ENCODE results near the gene ATP8B4.
A peak's percentile ranks its signal among the peaks of the same experiment; 100 is the strongest.

ATP8B4 gene

DNA sequence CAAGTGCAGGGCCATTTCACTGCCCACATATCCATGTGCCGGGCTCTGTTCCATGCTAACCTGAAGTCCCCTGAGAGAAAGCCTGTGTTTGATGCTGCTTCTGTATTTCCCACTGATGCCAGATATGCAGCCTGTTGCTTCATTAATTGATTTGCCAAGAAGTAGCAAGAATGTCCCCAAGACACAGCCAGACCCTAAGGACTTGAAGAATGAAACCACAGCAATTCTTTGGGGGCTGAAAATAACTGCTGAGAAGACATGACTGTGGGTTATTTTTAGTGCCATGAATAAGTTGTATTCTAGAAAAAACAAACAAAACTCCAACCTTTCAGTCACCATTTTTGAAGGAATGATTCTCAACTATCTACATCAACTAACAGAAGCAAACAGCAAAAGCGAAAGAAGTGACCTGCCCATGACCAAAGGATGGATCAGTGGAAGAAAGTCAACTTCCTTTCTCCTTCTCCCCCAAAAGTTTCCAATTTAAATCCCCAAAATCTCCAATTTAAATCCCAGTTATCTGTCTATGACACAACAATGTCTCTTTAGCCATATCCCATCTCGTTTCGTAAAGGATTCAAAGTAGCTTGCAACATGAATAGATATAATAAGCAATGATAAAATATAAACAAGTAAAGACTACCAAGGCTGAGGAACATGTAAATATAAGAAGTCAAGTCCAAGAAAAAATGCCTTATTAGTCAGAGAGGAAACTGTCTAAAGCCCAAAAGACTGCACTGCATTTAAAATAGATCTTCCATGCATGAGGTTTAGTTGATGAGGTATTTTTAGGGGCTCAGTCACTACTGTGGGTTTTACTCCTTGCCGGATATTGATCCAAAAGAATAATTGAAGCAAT, 271.4 kb downstream of the ATP8B4 start:
- peaks cover 0 to 10% of the 10 kb centered on the region in 2 donors for H3K36me3 ChIP-seq (ENCODE audit: control insufficient read depth in 1 of 2, insufficient read depth in 2 of 2, low read length in 2 of 2)
- H3K27me3 ChIP-seq (ENCODE audit: low read depth, low read length) = no peaks in the 10 kb centered on the region
- H3K4me3 ChIP-seq (ENCODE audit: low read depth in 1 of 2, low read length in 2 of 2) = no peak overlapping the region
- peak overlapping the region; percentile 61 for H3K27ac ChIP-seq (ENCODE audit: low read length)
- peaks cover 0 to 5% of the 10 kb centered on the region in 2 donors for H3K4me1 ChIP-seq (ENCODE audit: control insufficient read depth in 1 of 2, insufficient read depth in 2 of 2, low read length in 2 of 2)
- H3K9me3 ChIP-seq (ENCODE audit: control insufficient read depth in 1 of 2, low read length in 2 of 2) = no peaks in the 10 kb centered on the region

DNA sequence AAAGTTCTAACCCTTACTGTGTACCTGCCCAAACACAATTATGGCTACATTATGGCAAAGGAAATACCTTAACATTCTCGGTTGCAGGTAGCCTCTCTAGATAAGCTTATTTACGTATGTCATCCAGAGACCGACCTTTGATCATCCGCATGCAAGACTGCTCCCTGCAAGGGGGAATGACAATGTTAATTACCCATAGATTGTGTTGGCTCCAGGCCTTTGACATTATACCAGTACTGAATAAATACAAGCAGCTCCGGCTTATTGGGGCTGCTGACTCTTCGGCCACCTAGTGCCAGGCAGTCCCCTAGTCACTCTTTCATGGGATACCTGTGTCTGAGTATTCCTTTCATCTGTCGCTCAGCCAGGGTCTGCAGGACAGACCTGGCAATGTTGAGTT, 274.6 kb downstream of the ATP8B4 start:
- no peak overlapping the region for H3K4me3 ChIP-seq (ENCODE audit: low read depth in 1 of 2, low read length in 2 of 2)
- H3K27ac ChIP-seq (ENCODE audit: low read length) = no peak overlapping the region
- H3K9me3 ChIP-seq (ENCODE audit: control insufficient read depth in 1 of 2, low read length in 2 of 2) = peaks cover 0 to under 1% of the 10 kb centered on the region in 2 donors
- peaks cover 0 to 5% of the 10 kb centered on the region in 2 donors for H3K4me1 ChIP-seq (ENCODE audit: control insufficient read depth in 1 of 2, insufficient read depth in 2 of 2, low read length in 2 of 2)
- peaks cover 0 to 10% of the 10 kb centered on the region in 2 donors for H3K36me3 ChIP-seq (ENCODE audit: control insufficient read depth in 1 of 2, insufficient read depth in 2 of 2, low read length in 2 of 2)
- no peaks in the 10 kb centered on the region for H3K27me3 ChIP-seq (ENCODE audit: low read depth, low read length)

DNA sequence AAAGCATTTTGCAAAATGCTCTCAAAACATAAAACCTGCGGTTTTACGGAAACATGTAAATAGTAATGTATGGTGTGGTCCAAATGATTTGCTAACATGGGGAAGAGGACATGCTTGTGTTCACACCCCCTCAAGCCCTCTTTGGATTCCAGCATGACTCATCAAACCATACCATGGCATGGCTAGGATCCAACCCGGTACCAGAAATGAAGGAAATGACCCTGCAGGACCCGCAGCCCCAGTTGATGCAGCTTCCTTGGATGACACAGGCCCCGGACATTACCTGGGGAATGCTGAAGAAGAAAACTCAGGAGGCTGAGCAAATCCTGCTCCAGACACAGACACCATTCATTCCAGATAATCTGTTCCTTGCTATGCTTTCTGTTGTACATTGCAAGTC, 275.3 kb downstream of the ATP8B4 start:
- Histone ChIP-seq H3K4me1 (ENCODE audit: control insufficient read depth in 1 of 2, insufficient read depth in 2 of 2, low read length in 2 of 2) (peaks cover 0 to 2% of the 10 kb centered on the region in 2 donors), H3K9me3 (ENCODE audit: control insufficient read depth in 1 of 2, low read length in 2 of 2) (peaks cover 0 to 4% of the 10 kb centered on the region in 2 donors), H3K27ac (ENCODE audit: low read length) (no peak overlapping the region), H3K27me3 (ENCODE audit: low read depth, low read length) (no peaks in the 10 kb centered on the region), H3K36me3 (ENCODE audit: control insufficient read depth in 1 of 2, insufficient read depth in 2 of 2, low read length in 2 of 2) (peaks cover 0 to 8% of the 10 kb centered on the region in 2 donors), H3K4me3 (ENCODE audit: low read depth in 1 of 2, low read length in 2 of 2) (no peak overlapping the region)

DNA sequence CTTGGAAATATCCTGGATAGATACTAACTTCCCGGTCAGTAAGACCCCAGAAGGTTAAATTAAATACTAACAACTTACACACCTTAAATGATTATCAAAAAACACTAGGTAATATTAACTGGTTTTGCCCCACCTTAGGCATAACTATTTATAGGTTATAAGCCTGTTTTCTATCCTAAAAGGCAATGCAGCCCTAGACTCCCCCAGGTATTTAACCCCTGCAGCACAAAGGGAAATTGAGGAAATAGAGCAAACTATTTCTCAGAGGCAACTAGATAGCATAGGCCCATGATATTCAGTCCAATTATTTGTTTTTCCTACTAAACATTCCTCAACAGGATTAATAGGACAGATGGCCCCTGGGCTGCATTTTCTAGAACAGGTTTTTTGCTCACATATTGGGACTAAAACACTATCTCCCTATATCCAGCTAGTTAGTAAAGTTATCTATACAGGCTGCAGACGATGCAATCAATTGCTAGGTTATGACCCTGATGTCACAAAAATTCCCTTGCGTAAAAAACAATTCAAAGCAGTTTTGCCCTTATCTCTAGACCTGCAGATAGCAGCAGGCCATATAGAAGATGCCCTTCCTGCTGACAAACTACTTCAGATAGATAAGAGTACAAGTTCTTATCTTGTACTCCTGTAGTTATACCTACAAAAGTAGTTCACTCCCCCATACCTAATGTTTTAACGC, 276.9 kb downstream of the ATP8B4 start:
- H3K27ac ChIP-seq (ENCODE audit: low read length) = no peak overlapping the region
- no peaks in the 10 kb centered on the region for H3K36me3 ChIP-seq (ENCODE audit: control insufficient read depth in 1 of 2, insufficient read depth in 2 of 2, low read length in 2 of 2)
- H3K4me1 ChIP-seq (ENCODE audit: control insufficient read depth in 1 of 2, insufficient read depth in 2 of 2, low read length in 2 of 2) = no peaks in the 10 kb centered on the region
- H3K27me3 ChIP-seq (ENCODE audit: low read depth, low read length) = no peaks in the 10 kb centered on the region
- peaks cover 0 to 4% of the 10 kb centered on the region in 2 donors for H3K9me3 ChIP-seq (ENCODE audit: control insufficient read depth in 1 of 2, low read length in 2 of 2)
- no peak overlapping the region for H3K4me3 ChIP-seq (ENCODE audit: low read depth in 1 of 2, low read length in 2 of 2)

DNA sequence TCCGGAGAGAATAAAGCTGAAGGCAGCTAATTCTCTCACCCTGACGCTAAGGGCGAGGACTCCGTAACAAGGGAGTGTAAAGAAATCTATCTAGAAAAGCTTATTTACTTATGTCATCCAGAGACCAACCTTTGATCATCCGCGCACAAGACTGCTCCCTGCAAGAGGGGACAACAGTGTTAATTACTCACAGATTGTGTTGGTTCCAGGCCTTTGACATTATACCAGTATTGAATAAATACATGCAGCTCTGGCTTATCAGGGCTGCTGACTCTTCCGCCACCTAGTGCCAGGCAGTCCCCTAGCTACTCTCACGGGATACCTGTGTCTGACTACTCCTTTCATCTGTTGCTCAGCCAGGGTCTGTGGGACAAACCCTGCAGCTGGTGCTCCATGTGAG, 286.5 kb downstream of the ATP8B4 start:
- Histone ChIP-seq H3K4me3 (ENCODE audit: low read depth in 1 of 2, low read length in 2 of 2) (no peak overlapping the region), H3K27me3 (ENCODE audit: low read depth, low read length) (no peaks in the 10 kb centered on the region), H3K27ac (ENCODE audit: low read length) (no peak overlapping the region)

DNA sequence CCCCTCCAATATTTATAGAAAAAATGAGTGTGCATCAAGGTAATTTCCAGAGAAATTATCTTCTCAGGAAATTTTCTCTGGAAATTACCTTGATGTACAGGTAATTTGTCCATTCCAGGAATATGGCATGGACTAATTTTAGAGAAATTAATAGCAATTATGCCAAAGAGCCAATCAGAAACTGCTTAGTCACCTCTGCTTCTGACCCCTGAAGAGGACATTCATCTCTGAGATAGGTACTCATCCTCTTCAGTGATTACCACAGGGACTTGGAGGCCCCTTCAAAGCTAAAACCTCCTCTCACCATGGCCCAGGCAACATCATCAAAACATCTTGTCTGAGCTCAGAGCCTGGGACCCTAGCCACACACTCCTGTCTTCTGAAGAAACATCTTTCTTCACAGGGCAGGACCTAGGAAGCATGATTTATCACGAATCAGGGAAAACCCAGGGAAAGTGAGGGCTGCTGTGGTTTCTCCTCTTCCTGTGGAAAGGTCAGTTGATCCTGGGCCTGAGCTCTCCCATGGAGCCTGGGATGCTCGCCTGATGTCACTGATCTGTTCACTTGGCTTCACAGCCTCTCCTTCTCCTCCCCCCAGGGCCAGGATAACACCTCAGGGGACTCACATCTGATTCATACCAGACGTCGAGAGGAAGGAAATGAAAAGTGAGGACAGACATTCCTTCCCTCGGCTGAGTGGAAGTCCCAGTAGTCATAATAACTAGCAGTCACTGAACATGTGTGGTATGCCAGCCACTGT, 287.6 kb downstream of the ATP8B4 start:
- no peaks in the 10 kb centered on the region for H3K9me3 ChIP-seq (ENCODE audit: control insufficient read depth in 1 of 2, low read length in 2 of 2)
- H3K4me1 ChIP-seq (ENCODE audit: control insufficient read depth in 1 of 2, insufficient read depth in 2 of 2, low read length in 2 of 2) = no peaks in the 10 kb centered on the region
- H3K27me3 ChIP-seq (ENCODE audit: low read depth, low read length) = no peaks in the 10 kb centered on the region
- no peak overlapping the region for H3K4me3 ChIP-seq (ENCODE audit: low read depth in 1 of 2, low read length in 2 of 2)
- H3K27ac ChIP-seq (ENCODE audit: low read length) = no peak overlapping the region
- H3K36me3 ChIP-seq (ENCODE audit: control insufficient read depth in 1 of 2, insufficient read depth in 2 of 2, low read length in 2 of 2) = no peaks in the 10 kb centered on the region

More for the DNA sequence above, 286.5 kb downstream of the ATP8B4 start:
- H3K36me3 ChIP-seq (ENCODE audit: control insufficient read depth in 1 of 2, insufficient read depth in 2 of 2, low read length in 2 of 2) = no peaks in the 10 kb centered on the region
- H3K9me3 ChIP-seq (ENCODE audit: control insufficient read depth in 1 of 2, low read length in 2 of 2) = no peaks in the 10 kb centered on the region
- H3K4me1 ChIP-seq (ENCODE audit: control insufficient read depth in 1 of 2, insufficient read depth in 2 of 2, low read length in 2 of 2) = no peaks in the 10 kb centered on the region

DNA sequence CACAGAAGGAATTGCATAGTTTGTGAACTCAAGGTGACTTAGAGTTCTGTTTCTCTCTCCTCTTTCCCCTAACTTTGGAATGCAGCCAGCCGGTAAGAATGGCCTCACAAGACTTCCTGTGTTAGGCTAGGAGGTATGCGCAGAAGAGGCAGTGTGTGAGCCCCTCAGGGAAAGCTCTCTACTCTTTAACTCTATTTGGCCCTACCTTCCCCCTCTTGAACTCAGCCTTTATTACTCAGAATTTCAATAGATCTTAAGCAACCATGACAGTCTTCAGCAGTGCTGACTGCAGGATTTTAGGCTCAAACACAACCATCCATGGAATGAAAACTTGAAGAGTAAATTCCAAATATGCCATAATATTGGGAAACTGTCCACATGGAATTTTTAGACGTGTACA, 288.6 kb downstream of the ATP8B4 start:
- H3K27ac ChIP-seq (ENCODE audit: low read length) = no peak overlapping the region
- no peaks in the 10 kb centered on the region for H3K4me1 ChIP-seq (ENCODE audit: control insufficient read depth in 1 of 2, insufficient read depth in 2 of 2, low read length in 2 of 2)
- no peak overlapping the region for H3K4me3 ChIP-seq (ENCODE audit: low read depth in 1 of 2, low read length in 2 of 2)
- H3K27me3 ChIP-seq (ENCODE audit: low read depth, low read length) = no peaks in the 10 kb centered on the region
- no peaks in the 10 kb centered on the region for H3K9me3 ChIP-seq (ENCODE audit: control insufficient read depth in 1 of 2, low read length in 2 of 2)
- H3K36me3 ChIP-seq (ENCODE audit: control insufficient read depth in 1 of 2, insufficient read depth in 2 of 2, low read length in 2 of 2) = no peaks in the 10 kb centered on the region

DNA sequence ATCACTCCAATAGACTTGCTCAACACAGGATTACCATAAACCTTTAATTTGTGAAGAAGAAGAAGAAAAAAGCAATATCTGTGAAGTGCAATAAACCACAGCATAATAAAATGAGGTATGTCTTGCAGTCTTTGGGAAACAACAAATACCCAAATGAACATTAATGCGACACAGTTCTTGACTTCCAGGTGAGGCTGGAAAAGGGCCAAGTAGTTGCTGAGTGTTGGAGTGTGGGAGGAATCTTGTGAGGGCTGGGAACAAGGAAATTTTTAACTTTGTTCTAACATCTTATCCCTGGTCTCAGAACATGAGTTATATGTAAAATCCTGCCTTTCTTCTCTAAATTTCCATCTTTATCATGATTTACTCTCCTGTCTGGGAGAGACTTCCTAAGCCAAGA, 291.7 kb downstream of the ATP8B4 start:
- no peak overlapping the region for H3K27ac ChIP-seq (ENCODE audit: low read length)
- H3K4me1 ChIP-seq (ENCODE audit: control insufficient read depth in 1 of 2, insufficient read depth in 2 of 2, low read length in 2 of 2) = no peaks in the 10 kb centered on the region
- no peaks in the 10 kb centered on the region for H3K9me3 ChIP-seq (ENCODE audit: control insufficient read depth in 1 of 2, low read length in 2 of 2)
- no peaks in the 10 kb centered on the region for H3K27me3 ChIP-seq (ENCODE audit: low read depth, low read length)
- no peak overlapping the region for H3K4me3 ChIP-seq (ENCODE audit: low read depth in 1 of 2, low read length in 2 of 2)
- no peaks in the 10 kb centered on the region for H3K36me3 ChIP-seq (ENCODE audit: control insufficient read depth in 1 of 2, insufficient read depth in 2 of 2, low read length in 2 of 2)

DNA sequence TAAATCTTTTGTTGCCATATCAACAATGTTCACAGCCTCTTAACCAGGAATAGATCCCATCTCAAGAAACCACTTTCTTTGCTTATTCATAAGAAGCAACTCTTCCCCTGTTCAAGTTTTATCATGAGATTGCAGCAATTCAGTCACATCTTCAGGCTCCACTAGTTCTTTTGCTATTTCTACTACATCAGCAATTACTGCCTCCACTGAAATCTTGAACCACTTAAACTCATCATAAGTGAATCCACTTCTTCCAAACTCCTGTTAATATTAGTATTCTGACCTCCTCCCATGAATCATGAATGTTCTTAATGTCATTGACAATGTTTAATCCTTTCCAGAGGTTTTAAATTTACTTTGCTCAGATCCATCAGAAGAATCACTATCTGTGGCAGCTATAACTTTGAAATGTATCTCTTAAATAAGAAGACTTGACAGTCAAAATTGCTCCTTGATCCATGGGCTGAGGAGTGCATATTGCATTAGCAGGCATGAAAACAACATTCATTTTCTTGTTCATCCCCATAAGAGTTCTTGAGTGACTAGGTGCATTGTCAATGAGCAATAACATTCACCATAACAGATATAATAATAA, 292.3 kb downstream of the ATP8B4 start:
- no peaks in the 10 kb centered on the region for H3K4me1 ChIP-seq (ENCODE audit: control insufficient read depth in 1 of 2, insufficient read depth in 2 of 2, low read length in 2 of 2)
- no peaks in the 10 kb centered on the region for H3K9me3 ChIP-seq (ENCODE audit: control insufficient read depth in 1 of 2, low read length in 2 of 2)
- H3K4me3 ChIP-seq (ENCODE audit: low read depth in 1 of 2, low read length in 2 of 2) = no peak overlapping the region
- H3K27ac ChIP-seq (ENCODE audit: low read length) = no peak overlapping the region
- no peaks in the 10 kb centered on the region for H3K36me3 ChIP-seq (ENCODE audit: control insufficient read depth in 1 of 2, insufficient read depth in 2 of 2, low read length in 2 of 2)
- no peaks in the 10 kb centered on the region for H3K27me3 ChIP-seq (ENCODE audit: low read depth, low read length)

DNA sequence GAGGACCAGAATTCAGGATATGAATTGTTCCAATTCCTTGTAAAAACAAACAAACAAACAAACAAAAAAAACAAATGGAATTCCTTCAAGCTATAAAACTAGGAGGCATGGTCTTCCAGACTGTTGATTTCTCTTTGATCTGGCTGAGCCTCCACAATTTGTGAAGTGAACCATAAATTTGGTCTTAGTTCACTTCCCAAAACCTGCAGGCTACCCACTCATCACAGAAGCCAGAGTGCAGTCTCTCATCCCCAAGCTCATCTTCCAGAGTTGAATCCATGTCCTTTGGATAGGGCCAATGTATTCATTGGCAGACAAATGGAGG, 294.3 kb downstream of the ATP8B4 start:
- Histone ChIP-seq H3K4me1 (ENCODE audit: control insufficient read depth in 1 of 2, insufficient read depth in 2 of 2, low read length in 2 of 2) (no peaks in the 10 kb centered on the region), H3K9me3 (ENCODE audit: control insufficient read depth in 1 of 2, low read length in 2 of 2) (no peaks in the 10 kb centered on the region), H3K36me3 (ENCODE audit: control insufficient read depth in 1 of 2, insufficient read depth in 2 of 2, low read length in 2 of 2) (no peaks in the 10 kb centered on the region), H3K27ac (ENCODE audit: low read length) (no peak overlapping the region), H3K27me3 (ENCODE audit: low read depth, low read length) (no peaks in the 10 kb centered on the region), H3K4me3 (ENCODE audit: low read depth in 1 of 2, low read length in 2 of 2) (no peak overlapping the region)
